Ascending aorta (tissue), 1 donor: ENCODE results near the gene ANKRD63. TPM values are rescaled to one million over a fixed set of nuclear protein-coding genes. Genes with fewer than 3 reads are reported as not detected.

ENCODE experiments used
- total RNA-seq: library from RNA; depleted of rRNA; stranded (reverse); fragments of >200 nt; gene quantifications from one replicate; pipeline ENCODE4 v1.1.0, GENCODE V29; 2016

ANKRD63 gene
- total RNA-seq, 1 donor from 2014 or later, result not detected

Other genes starting within 250 kb of the ANKRD63 start
- 365 TPM for gene SRP14, start 243.9 kb downstream of the ANKRD63 start, total RNA-seq
- 2.2 TPM for gene BMF, start 174.2 kb downstream of the ANKRD63 start, total RNA-seq
- gene BUB1B, start 122.0 kb downstream of the ANKRD63 start, total RNA-seq, result not detected
- not detected for gene PAK6, start 44.0 kb downstream of the ANKRD63 start, total RNA-seq
- gene PLCB2, start 24.9 kb upstream of the ANKRD63 start, total RNA-seq, result 6.9 TPM
- gene INAFM2, start 40.6 kb upstream of the ANKRD63 start, total RNA-seq, result 69.8 TPM
- gene CCDC9B, start 57.9 kb upstream of the ANKRD63 start, total RNA-seq, result 55.8 TPM
- gene PHGR1, start 68.0 kb upstream of the ANKRD63 start, total RNA-seq, result not detected
- 0.32 TPM for gene DISP2, start 75.2 kb upstream of the ANKRD63 start, total RNA-seq
- gene KNSTRN, start 99.7 kb upstream of the ANKRD63 start, total RNA-seq, result 5.1 TPM
- gene IVD, start 122.7 kb upstream of the ANKRD63 start, total RNA-seq, result 39.5 TPM
- gene BAHD1, start 157.9 kb upstream of the ANKRD63 start, total RNA-seq, result 10.6 TPM
- gene CHST14, start 187.9 kb upstream of the ANKRD63 start, total RNA-seq, result 22.0 TPM